ENCODE measurements around the gene UTS2R.
A peak's percentile ranks its signal among the peaks of the same experiment; 100 is the strongest.

DNA sequence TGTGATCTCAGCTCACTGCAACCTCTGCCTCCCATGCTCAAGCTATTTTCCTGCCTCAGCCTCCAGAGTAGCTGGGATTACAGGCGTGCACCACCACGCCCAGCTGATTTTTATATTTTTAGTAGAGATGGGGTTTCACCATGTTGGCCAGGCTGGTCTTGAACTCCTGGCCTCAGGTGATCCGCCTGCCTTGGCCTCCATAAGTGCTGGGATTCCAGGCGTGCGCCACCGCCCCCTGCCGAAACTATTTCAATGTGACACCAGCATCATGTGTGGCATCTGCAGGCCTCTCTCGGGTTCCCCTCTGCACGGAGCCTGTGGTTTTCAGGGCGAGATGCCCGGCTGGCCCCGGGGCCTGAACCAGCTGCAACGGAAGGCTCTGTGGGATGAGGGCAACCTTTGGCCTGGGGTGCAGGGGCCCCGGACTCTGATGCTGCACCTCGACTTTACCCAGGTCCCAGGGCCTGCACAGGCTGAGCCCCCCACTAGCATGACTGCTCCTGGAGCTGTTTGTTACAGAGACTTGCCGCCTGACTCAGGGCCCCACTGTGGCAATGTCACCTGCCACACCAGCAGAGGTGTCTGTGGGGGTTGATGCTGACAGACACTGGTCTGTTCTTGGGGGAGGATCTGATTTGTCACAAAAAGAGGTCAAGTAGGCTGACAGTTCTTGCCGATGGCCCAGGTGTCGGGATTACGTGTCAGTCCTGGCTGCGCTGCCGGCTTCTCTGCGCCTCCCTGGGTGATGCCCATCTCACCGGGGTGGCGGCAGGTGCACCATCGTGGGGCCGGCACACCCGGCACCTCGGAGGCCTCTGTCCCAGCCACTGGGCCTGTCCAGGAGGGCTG is 21.2 kb upstream of the UTS2R start:
- TF ChIP-seq, protein P1, sequence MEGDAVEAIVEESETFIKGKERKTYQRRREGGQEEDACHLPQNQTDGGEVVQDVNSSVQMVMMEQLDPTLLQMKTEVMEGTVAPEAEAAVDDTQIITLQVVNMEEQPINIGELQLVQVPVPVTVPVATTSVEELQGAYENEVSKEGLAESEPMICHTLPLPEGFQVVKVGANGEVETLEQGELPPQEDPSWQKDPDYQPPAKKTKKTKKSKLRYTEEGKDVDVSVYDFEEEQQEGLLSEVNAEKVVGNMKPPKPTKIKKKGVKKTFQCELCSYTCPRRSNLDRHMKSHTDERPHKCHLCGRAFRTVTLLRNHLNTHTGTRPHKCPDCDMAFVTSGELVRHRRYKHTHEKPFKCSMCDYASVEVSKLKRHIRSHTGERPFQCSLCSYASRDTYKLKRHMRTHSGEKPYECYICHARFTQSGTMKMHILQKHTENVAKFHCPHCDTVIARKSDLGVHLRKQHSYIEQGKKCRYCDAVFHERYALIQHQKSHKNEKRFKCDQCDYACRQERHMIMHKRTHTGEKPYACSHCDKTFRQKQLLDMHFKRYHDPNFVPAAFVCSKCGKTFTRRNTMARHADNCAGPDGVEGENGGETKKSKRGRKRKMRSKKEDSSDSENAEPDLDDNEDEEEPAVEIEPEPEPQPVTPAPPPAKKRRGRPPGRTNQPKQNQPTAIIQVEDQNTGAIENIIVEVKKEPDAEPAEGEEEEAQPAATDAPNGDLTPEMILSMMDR (IDR thresholded peaks at IDR 0.05; ENCODE audit: insufficient read depth, low read length) = peak; percentile 7
- TF ChIP-seq POLR2AphosphoS5 (IDR thresholded peaks at IDR 0.05; ENCODE audit: low read depth) (no peak), GABPA (IDR thresholded peaks at IDR 0.05; ENCODE audit: low read depth) (no peak), SPI1 (IDR thresholded peaks at IDR 0.05; ENCODE audit: borderline replicate concordance, low read depth) (no peak)
- TF ChIP-seq, protein P2, sequence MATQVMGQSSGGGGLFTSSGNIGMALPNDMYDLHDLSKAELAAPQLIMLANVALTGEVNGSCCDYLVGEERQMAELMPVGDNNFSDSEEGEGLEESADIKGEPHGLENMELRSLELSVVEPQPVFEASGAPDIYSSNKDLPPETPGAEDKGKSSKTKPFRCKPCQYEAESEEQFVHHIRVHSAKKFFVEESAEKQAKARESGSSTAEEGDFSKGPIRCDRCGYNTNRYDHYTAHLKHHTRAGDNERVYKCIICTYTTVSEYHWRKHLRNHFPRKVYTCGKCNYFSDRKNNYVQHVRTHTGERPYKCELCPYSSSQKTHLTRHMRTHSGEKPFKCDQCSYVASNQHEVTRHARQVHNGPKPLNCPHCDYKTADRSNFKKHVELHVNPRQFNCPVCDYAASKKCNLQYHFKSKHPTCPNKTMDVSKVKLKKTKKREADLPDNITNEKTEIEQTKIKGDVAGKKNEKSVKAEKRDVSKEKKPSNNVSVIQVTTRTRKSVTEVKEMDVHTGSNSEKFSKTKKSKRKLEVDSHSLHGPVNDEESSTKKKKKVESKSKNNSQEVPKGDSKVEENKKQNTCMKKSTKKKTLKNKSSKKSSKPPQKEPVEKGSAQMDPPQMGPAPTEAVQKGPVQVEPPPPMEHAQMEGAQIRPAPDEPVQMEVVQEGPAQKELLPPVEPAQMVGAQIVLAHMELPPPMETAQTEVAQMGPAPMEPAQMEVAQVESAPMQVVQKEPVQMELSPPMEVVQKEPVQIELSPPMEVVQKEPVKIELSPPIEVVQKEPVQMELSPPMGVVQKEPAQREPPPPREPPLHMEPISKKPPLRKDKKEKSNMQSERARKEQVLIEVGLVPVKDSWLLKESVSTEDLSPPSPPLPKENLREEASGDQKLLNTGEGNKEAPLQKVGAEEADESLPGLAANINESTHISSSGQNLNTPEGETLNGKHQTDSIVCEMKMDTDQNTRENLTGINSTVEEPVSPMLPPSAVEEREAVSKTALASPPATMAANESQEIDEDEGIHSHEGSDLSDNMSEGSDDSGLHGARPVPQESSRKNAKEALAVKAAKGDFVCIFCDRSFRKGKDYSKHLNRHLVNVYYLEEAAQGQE (IDR thresholded peaks at IDR 0.05; ENCODE audit: insufficient replicate concordance, low read depth) = peak; percentile 24

Measured in HL-60 (cell line).